Activated T-cell treated with anti-CD3 and anti-CD28 coated beads for 24 hours (primary cell): ENCODE results near the gene FCMR.

ENCODE experiments used
- DNase-seq: peaks from one replicate; pipeline ENCODE4 v3.0.0-alpha.2; 2020; ENCODE audit warnings: low read depth

Gene FCMR

DNA sequence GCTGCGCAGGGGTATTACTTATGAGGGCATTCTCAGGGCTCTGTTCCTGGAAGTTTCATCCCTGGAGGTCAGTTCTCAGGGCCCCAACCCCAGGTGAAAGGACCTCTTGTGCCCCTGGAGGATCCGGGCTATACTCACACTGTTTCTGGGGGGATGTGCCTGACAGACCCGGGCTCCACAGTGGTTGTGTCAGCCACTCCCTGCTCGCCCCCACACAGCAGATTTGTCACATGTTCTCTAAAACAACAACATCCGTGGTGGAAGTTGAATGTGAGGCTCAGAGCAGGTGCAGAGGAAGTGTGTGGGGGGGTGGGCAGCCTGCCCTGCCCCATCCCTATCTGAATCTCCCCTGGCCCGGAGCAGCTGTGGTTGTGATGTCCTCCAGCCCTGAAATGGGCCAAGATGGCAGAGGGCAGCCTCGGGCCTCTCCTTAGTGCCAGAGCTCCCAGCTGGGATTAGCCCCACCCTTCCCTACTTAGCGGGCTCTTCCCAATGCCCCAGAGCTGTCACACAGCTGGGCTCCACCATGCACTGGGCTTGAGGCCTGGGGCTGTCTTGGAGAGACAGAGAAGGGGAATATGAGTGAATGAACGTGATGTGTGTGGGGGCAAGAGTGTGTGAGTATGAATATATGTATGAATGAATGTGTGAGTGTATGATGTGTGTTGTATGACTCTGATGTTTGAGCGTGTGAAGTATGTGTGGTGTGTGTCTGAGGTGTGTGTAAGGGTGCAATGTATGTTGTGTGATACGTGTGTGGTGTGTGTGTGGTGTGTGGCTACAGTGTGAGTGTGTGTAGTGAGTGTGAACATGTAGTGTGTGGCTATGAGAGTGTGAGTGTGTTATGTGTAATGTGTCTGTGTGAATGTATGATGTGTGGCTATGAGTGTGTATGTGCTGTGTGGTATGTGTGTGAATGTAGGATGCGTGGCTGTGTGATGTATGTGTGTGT is 1.5 kb upstream of the FCMR start:
- peak; percentile 66 for DNase-seq

DNA sequence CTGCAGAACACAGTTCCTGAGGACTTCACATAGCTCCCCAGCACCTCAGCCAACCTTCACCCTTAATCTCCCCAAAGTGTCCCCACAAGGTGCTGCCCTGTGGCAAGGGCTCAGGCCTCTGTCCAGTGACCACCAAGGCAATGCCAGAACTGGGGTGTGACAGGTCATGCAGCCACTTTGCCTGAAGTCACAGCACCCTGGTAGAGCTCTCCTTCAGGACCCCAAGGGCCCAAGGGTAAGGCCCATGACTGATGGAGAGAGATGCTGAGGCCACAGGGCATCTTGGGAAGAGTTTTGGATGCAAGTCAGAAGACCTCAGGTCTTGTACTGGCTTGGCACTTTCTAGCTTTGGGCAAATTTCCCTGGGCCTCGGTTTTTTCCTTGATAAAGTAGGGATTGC is 783 bp upstream of the FCMR start:
- DNase-seq, result no peak

DNA sequence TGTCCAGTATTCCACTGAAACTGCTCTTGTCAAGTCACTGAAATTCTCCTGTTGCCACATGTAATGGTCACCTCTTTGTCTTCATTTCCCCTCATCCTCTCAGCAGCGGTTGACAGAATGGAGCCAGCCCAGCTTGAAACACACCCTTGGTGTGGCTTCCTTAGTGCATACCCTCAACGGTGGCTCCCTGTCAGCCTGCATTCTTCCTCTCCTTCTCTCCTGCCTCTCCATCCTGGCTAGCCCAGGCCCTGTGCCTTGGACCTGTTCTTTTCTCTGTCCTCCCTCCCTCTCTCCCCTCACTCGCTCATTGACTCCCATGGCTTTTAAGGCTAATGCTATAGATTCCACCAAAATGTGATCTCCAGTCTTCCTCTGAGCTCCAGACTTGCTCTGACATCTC is 3.7 kb downstream of the FCMR start:
- no peak for DNase-seq

DNA sequence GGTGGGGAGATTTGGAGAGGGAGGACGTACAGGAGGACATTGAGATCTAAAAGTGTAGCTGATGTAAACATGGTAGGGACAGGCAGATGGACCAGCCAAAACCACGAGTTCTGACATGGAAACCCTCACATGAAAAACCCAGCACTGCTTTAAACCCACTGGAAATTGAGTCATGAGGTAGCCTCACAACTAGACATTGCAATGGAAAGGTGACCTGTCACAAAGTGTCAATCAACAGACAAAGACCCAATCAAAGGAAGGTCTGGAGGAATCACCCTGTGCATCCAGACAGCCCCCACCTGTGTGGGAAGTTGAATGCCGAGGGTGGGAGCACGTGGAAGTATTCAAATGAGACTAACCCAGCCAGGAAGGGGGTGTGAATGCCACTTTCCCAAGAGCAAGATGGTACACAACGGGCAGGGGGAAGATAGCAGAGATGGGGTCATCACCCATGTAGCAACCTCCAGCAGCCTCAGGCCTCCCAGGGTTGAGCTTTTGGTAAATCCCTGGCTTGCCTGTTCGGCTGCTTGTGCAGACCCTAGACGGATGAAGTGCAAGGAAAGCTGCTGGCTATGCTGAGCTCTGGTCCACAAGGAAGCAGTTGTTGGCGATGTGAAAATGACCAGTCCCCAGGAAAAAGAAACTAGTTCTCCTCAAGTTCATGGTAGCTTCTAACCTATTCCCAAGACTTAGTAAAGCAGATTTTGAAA is 5.6 kb downstream of the FCMR start:
- DNase-seq, result no peak

DNA sequence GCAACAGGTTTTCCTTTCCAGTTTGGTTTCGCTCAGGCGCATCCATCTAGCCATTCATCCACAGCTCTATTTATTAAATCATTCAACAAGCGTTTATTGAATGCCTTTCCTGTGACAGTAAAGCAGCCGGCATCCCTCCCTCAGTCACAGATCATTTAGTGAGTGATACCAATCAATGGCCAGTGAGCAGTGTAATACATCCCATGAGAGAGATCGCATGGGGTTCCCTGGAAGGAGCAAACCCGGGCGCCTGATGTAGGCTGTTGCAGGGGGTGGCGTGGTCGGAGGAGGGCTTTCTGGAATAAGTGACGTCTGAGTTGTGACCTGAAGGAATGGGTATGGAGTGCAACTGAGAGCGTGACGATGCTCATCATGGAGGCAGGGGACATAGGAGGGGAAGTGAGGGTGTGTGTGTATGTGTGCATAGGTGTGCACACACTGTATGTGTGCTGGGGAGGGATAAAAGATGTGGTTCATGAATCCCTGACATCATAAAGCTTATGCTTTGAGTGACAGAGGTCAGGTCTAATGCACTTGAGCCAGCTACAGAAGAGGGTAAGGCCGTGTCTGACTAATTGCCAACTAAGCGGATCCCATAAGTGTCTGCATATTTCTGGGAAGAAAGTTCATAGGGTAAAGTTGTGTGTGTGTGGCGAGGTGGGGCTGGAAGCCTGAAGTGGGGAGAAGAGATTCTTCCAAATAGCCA is 6.6 kb downstream of the FCMR start:
- no peak for DNase-seq

DNA sequence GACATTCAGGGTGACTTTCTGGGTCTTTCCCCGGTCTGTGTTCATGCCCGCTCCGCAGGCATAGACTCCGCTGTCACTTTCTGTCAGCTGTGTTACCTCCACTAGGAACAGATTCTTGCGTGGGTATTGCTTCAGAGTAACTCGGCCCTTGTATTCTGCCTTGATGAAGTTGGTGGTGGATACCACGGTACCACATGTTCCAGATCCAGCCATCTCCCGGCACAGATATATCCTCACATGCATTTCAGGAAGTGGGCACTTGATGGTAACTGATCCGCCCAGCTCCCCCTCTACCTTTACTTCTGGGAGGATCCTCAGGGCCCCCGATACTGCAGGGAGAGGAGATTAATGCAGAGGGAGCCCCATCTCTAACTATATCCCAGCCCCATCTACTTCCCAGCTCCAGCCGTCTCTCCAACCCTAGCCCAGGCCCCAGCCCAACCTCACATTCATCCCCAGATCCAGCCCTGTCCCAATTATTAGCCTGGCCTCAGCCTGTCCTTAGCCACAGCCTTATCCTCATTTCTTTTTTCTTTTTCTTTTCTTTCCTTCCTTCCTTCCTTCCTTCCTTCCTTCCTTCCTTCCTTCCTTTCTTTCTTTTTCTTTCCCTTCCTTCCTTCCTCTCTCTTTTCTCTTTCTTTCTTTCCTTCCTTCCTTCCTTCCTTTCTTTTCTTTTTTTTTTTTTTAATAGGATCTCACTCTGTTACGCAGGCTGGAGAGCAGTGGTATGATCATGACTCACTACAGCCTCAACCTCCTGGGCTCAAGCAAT is 7.8 kb downstream of the FCMR start:
- DNase-seq, result no peak

DNA sequence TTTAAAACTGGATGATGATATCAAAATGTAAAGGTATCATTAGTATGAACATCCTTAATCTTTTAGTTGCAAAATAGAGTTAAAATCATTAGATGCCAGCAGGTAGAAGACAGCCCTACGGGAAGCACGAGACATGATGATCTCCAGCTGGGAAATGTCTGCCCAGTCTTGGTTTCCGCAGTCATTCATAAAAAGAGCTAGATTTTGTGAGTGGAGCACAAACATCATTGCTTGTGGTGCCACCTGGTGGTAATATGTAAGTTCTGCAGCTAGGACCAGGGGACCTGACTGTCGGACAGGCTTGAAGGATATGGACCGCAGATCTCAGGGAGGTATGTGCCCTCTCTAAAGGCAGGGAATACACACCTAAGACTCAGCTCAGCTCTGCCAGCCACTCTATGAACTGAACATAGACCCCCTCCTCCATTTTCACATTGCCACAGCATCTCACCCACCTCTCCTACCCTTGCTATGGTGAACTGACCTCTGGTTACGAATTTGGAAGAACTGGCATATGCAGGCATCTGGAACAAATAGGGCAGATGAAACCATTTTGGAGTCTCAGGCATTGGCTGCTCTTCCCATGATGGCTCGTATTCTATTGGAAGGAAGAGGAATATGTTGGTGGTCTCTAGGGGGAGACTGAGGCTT is 9.2 kb downstream of the FCMR start:
- peak; percentile 62 for DNase-seq

DNA sequence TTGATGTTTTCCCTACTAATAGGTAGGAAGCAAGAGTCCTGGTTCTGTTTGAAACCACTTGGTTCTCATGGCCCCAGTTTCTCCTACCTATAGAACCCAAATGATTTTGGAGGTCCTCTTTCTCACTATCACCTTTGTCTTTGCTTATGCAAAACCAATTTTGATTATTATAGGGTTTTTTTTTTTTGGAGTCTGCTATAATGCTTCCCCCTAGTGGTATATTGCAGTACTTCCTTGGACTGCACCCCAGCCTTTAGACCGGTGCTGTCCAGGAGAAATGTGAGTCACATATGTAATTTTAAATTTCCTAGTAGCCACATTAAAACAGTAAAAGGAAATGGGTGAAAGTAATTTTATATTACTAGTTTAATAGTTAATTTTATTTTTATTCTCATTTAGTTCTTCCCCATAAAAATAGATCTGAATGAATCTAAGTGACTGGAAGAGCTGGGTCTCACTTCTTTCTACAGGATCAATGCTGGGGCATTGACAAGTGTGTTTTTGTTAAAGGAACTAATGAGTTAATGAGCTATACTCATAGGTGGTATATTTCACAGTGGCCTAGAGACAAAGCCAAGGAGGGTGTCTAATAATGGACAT is 10.6 kb downstream of the FCMR start:
- no peak for DNase-seq

DNA sequence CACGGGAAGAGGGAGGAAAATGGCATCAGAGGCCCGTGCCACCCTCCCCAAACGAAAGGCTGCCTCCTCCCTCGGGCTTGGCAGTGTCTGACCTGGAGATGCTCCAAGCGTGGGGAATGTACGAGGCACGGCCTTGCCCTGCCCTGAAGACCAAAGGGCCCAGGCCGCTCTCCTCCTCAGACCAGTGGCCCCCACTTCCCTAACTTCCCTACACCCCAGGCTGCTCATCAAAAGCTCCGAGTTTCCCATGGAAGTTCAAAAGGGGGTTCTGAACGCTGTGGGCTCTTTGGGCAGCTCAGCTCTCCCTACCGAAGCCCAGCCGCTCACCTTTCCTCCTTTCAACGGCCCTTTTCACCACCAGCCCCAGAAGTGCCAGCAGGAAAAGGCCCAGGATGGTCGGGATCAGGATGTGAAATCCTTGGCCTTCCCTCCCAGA is 11.8 kb downstream of the FCMR start:
- no peak for DNase-seq

DNA sequence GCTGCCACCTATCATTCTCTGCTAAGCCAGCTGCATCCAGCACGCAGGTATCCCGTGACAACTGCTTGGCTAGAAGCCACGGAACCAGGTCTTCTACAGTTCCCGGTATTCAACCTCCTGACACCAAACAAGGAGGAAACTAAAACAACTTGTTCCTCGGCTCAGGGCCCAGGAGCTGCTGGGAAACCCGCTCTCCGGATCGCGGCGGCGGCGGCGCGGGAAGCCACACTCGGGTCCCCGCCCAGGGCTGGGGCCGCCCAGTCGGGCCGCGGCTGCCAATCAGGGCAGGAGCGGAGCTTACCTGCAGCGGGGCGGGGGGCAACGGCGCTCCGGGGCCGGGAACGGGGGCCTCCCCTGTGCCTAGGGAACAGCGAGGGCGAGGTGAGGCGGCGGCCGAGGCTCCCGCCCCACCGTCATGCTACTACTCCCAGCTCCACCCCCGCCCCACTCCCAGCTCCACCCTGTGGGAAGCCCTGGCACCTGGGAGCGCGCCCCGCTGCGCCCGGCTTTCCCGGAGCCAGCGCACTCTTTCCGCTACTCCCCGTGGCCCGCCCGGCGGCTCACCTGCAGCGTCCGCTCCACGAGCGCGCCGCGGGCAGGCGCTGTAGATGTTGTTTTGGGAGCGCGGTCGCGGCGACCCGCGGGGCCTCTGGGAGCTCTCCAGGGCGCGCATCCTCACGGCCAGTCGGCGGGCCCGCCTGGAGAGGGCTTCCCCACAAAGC is 12.4 kb downstream of the FCMR start:
- no peak for DNase-seq

DNA sequence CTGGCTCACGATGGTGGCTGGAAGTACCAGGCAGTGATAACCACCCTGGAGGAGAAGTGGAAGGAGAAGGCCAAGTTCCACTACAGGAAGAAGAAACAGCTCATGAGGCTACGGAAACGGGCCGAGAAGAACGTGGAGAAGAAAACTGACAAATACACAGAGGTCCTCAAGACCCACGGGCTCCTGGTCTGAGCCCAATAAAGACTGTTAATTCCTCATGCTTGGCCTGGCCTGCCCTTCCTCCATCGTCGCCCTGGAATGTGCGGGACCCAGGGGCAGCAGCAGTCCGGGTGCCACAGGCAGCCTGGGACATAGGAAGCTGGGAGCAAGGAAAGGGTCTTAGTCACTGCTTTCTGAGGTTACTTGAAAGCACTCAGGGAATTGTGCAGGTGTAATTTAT is 13.7 kb downstream of the FCMR start:
- no peak for DNase-seq

DNA sequence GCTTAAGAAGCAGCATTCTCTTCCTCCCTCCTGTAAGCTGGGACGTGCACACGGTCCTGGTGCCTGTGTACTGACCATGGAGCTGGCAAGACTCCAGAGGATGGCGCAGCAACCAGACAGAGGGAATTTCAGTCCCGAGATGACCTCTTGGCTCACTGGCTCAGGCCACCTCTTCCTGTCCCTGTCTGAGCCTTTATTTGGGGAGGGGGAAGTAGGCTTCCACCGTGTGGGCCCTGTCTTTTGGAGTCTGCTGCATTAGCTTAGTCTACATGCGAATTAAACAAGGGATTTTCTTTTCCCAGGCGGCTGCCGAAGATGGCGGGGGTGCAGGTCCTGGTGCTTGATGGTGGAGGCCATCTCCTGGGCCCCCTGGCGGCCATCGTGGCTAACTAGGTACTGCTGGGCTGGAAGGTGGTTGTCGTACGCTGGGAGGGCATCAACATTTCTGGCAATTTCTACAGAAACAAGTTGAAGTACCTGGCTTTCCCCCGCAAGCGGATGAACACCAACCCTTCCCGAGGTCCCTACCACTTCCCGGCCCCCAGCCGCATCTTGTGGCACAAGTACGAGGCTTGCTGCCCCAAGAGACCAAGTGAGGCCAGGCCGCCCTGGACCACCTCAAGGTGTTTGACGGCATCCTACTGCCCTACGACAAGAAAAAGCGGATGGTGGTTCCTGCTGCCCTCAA is 14.3 kb downstream of the FCMR start:
- no peak for DNase-seq

DNA sequence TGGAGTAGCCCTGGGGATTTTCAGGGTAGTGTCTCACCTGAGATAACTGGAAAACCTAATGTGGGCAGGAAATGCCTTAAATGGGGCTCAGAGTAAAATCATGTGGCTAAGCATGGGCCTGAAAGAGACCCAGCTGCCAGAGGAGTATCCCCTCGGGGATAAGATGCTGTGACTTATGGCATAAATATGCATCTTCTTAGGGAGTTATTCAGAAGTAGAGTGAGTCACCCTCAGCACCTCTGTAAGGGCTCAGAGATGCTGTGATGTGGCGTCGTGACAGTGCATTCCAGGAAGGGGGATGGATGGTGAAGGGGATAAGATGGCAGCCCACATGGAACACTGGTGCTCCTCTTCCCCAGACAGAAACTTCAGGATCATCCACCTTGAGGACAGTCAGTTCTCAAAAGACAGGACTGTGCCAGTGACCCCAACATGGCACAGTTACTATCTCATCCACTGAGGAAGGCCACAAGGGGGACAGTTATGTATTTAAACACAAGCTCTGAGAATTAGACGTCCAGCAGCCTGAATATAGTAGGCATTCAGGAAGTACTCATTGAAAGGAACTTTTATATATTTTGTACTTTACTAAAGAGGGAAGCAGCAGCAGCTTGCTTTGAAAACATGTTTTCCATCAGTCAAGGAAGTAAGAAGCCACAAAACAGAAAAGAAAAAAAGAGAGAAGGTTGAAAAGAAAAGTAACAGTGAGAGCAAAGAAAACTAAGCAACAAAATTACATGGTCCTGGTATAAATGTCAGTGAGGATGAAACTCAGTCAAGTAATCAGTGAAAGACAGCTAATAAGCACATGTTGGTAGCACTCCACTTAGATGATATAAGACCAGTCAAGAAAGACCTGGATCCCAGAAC is 16.2 kb downstream of the FCMR start:
- DNase-seq, result no peak

DNA sequence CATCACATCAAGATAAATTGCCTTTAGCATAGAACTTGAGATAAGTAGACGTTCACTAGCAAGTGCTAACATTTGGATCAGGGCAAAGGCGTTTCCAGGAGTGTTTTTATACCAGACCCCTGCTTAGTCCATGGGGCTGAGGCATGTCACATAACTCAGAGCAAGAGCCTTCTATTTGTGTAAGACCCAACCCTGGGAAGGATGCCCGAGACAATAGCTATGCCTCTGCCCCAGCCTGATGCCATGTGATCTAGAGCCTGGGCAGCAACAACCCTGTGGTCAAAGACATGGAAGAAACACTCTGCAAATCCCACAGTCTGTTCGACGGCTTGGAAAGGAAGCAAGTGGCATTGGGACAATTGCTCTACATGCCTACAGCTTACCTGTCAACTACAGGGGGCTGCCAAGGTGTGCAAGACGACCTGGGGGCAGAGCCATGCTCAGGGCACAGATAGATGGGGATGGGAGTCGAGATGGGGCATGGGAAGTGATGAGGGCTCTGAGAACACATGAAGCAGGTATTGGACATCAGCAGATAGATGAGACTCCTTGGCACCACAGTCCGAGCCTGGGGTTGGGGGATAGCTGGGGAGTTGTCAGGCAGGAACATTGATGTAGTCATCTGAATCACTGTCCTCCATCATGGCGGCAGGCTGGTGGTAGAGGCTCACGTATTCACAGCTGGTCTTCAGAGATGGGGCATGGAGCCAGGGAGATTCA is 17.2 kb downstream of the FCMR start:
- DNase-seq, result no peak

DNA sequence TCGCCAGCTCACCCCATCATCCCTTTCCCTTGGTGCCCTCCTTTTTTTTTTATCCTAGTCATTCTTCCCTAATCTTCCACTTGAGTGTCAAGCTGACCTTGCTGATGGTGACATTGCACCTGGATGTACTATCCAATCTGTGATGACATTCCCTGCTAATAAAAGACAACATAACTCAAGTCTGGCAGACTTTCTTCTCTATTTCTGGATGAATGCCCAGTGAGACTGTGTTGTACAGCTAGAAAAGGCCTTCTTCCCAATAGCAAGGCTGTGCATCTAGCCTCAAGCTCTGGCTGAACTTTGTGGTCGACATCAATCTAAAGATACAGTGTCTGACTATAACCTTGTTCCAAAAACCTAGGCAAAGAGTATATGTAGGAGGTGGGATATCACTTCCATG is 18.1 kb downstream of the FCMR start:
- no peak for DNase-seq

DNA sequence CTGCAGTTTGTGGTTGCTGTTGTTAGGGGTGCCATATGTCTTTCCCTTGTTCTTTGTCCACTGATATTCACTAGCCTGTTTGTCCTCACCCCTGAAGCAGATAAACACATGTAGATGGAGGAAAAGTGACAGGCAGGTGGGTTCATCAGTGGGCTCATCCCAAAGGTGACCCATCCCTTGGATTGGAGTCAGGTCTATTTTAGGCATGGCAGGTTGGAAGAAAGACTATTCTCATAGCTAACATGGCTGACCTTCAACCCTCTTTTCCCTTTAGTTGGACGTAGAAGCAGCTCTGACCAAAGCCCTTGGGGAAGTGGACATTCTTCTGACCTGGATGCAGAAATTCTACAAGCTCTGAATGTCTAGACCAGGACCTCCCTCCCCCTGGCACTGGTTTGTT is 19.0 kb downstream of the FCMR start:
- DNase-seq, result no peak

DNA sequence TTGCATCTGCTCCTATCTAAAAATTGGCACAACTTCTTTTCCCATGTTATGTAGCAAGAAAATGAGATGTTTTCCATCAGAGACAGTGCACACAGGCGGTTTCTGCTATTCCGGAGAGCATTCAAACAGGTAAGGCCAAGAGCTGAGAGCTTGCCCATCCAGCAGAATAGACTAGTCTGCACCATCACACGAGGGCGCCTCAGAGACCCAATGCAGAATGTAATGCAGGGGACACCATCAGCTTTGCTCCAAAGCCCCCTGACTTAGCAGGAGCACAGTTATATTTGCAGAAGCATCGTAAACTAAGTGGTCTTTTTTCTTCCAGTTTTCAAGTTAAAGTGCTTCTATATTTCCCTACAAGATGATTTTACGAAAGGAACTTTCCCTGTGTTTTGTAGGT is 19.8 kb downstream of the FCMR start:
- DNase-seq, result no peak

DNA sequence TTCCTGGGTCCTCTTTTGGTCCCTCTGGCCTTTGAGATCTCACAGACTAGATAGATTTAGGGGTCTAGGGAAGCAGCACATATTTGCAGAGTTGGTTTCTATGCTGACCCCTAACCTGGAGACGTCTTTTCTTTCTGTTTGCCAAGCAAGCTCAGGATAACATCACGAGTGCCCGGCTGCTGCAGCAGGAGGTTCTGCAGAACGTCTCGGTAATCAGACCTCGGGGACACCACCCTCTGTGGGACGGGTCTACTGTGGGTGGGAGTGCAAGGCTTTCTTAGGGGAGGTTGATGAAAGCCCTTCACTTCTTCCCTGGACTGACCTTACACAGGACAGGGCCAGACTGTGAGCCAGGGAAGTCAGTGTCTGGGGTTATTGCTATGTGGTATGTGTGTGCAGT is 21.6 kb downstream of the FCMR start:
- DNase-seq, result no peak
